Osteocyte (in vitro differentiated cells): Measurements from ENCODE around the gene CEP85L. TPM values are rescaled to one million over a fixed set of nuclear protein-coding genes. Genes with fewer than 3 reads are reported as not detected.

ENCODE experiments used
- DNase-seq: peaks from one replicate; pipeline ENCODE4 v3.0.0; 2021; ENCODE audit warnings: mixed read lengths; ENCODE audit not compliant: unreplicated experiment; ENCODE audit errors: extremely low spot score
- H3K27ac Mint-ChIP-seq: one replicate; pipeline ENCODE4 v1.8.0; 2021; ENCODE audit warnings: mild to moderate bottlenecking, mixed read lengths; ENCODE audit not compliant: unreplicated experiment
- H3K27me3 Mint-ChIP-seq: one replicate; pipeline ENCODE4 v1.8.0; 2021; ENCODE audit warnings: mixed read lengths; ENCODE audit not compliant: unreplicated experiment
- H3K36me3 Mint-ChIP-seq: one replicate; pipeline ENCODE4 v1.8.0; 2021; ENCODE audit warnings: mixed read lengths; ENCODE audit not compliant: unreplicated experiment
- H3K4me1 Mint-ChIP-seq: one replicate; pipeline ENCODE4 v1.8.0; 2021; ENCODE audit warnings: mixed read lengths; ENCODE audit not compliant: unreplicated experiment
- H3K4me3 Mint-ChIP-seq: one replicate; pipeline ENCODE4 v1.8.0; 2021; ENCODE audit warnings: mild to moderate bottlenecking, moderate library complexity, mixed read lengths; ENCODE audit not compliant: unreplicated experiment
- H3K9me3 Mint-ChIP-seq: one replicate; pipeline ENCODE4 v1.8.0; 2021; ENCODE audit warnings: mixed read lengths; ENCODE audit not compliant: unreplicated experiment
- total RNA-seq: library from RNA; stranded (reverse); gene quantifications from 2 replicates; pipeline ENCODE4 v1.2.1, GENCODE V29; 2021
- TF ChIP-seq, protein P1 (sequence below): fragments of 200-600 bp; sonication (generic); IDR thresholded peaks from 2 replicates; pipeline ENCODE4 v1.5.0; 2021; ENCODE audit warnings: antibody characterized with exemption, mild to moderate bottlenecking, moderate library complexity

The CEP85L gene
- total RNA-seq, 1 donor from 2014 or later = 10.4 TPM

GRCh38 chr6:118567974-118568373, 83.4 kb downstream of the CEP85L start:
- H3K4me1 Mint-ChIP-seq = no peaks in the 10 kb centered on the region
- TF ChIP-seq, protein P1, sequence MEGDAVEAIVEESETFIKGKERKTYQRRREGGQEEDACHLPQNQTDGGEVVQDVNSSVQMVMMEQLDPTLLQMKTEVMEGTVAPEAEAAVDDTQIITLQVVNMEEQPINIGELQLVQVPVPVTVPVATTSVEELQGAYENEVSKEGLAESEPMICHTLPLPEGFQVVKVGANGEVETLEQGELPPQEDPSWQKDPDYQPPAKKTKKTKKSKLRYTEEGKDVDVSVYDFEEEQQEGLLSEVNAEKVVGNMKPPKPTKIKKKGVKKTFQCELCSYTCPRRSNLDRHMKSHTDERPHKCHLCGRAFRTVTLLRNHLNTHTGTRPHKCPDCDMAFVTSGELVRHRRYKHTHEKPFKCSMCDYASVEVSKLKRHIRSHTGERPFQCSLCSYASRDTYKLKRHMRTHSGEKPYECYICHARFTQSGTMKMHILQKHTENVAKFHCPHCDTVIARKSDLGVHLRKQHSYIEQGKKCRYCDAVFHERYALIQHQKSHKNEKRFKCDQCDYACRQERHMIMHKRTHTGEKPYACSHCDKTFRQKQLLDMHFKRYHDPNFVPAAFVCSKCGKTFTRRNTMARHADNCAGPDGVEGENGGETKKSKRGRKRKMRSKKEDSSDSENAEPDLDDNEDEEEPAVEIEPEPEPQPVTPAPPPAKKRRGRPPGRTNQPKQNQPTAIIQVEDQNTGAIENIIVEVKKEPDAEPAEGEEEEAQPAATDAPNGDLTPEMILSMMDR = no peak
- no peaks in the 10 kb centered on the region for H3K27me3 Mint-ChIP-seq
- H3K27ac Mint-ChIP-seq = no peak overlapping the region
- no peak for DNase-seq
- H3K36me3 Mint-ChIP-seq = peaks cover 4% of the 10 kb centered on the region
- no peak overlapping the region for H3K4me3 Mint-ChIP-seq
- H3K9me3 Mint-ChIP-seq = no peaks in the 10 kb centered on the region

- TF ChIP-seq, protein P1 = peak; percentile 46
- Mint-ChIP-seq H3K9me3 (no peaks in the 10 kb centered on the region), H3K4me1 (no peaks in the 10 kb centered on the region), H3K36me3 (peaks cover 4% of the 10 kb centered on the region), H3K4me3 (no peak overlapping the region), H3K27ac (no peak overlapping the region), H3K27me3 (no peaks in the 10 kb centered on the region)
- no peak for DNase-seq
These were observed 86.0 kb downstream of the CEP85L start for GRCh38 chr6:118565311-118565960.

DNA sequence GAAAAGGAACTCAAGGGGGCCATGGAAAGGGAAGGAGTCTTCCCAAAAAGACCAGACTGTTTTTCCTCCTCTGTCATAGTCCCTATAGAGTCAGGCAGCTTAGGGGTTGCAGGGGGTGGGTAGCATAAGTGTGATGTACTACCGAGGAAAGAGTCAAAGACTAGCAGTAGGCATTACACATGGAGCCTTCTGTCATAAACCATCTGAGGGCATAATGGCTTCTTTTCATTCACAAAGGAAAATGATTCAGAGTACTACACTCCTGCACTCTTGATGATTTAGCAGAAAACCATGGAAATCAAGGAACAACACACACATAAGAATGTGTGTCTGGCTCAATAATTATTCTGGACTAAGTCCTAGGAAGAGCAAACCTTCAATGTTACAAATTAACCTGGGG, 88.4 kb downstream of the CEP85L start:
- no peak overlapping the region for H3K4me3 Mint-ChIP-seq
- DNase-seq = no peak
- H3K36me3 Mint-ChIP-seq = peaks cover 4% of the 10 kb centered on the region
- no peaks in the 10 kb centered on the region for H3K27me3 Mint-ChIP-seq
- no peaks in the 10 kb centered on the region for H3K9me3 Mint-ChIP-seq
- peaks cover 15% of the 10 kb centered on the region for H3K4me1 Mint-ChIP-seq
- TF ChIP-seq, protein P1 = no peak
- no peak overlapping the region for H3K27ac Mint-ChIP-seq

DNA sequence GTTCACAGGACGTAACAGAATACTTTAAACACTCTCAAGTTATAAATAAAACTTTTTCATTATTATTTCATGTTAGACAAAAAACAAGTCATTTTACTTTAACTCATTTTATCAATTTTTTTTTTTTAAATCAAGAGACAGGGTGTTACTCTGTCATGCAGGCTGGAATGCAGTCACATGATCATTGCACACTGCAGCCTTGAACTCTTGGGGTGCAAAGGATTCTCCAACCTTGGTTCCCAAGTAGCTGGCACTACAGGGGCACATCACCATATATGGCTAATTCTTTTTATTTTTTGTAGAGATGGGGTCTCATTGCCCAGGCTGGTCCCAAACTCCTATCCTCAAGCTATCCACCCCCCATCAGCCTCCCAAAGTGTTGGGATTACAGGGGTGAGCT, 89.1 kb downstream of the CEP85L start:
- DNase-seq = no peak
- Mint-ChIP-seq H3K27ac (no peak overlapping the region), H3K9me3 (no peaks in the 10 kb centered on the region), H3K4me3 (no peak overlapping the region), H3K4me1 (peaks cover 15% of the 10 kb centered on the region), H3K27me3 (no peaks in the 10 kb centered on the region), H3K36me3 (peaks cover 4% of the 10 kb centered on the region)
- TF ChIP-seq, protein P1 = no peak

DNA sequence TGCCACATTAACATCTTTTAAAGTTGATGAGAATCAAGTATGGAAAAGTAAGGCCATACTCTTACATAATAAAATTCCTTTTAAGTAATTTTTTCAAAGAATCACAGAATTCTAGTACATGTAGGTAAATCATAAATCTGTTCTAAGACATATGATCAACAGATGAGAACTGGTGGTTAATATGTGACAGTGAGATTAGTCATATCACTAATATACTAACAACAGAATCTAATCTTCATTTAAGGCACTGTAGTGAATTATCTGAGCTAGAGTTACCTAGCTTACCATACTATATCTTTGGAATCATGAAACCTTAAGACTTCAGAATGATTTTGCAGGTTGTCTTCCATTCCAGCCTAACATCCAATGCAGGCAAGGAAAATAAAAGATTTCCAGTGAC, 91.7 kb downstream of the CEP85L start:
- Mint-ChIP-seq H3K9me3 (no peaks in the 10 kb centered on the region), H3K4me1 (peaks cover 15% of the 10 kb centered on the region), H3K27me3 (no peaks in the 10 kb centered on the region), H3K27ac (no peak overlapping the region), H3K4me3 (no peak overlapping the region), H3K36me3 (peaks cover 5% of the 10 kb centered on the region)
- no peak for DNase-seq
- TF ChIP-seq, protein P1 = no peak
